GM13976 (cell line): ENCODE measurements around the gene KCNG2.

Source experiments
- DNase-seq: peaks from one replicate; pipeline ENCODE4 v3.0.0; 2012; ENCODE audit warnings: low spot score
- CTCF ChIP-seq: IDR thresholded peaks from 2 replicates; pipeline ENCODE4 v1.5.1; 2012; ENCODE audit warnings: borderline replicate concordance, mild to moderate bottlenecking; ENCODE audit not compliant: insufficient read depth; ENCODE audit errors: extremely low read depth, missing control alignments, control extremely low read depth
- in situ Hi-C: fragments of 300-500 bp; cut with MboI; formaldehyde crosslinking; loops from one replicate; pipeline ENCODE4 v1.12.0; 2022; ENCODE audit warnings: low sequenced_read_pairs, mixed read lengths, inconsistent platforms; ENCODE audit not compliant: unreplicated experiment

Gene KCNG2

GRCh38 chr18:79866889-79867574 is 69.3 kb downstream of the KCNG2 start:
- no peak for TF ChIP-seq CTCF
- in situ Hi-C loops: no loop called here
- DNase-seq: peak; percentile 22

GRCh38 chr18:79867666-79868065 is 69.9 kb downstream of the KCNG2 start:
- DNase-seq: no peak
- in situ Hi-C loops: no loop called here
- no peak for TF ChIP-seq CTCF

- in situ Hi-C loops: no loop called here
- TF ChIP-seq CTCF: no peak
Measured at GRCh38 chr18:79868168-79868784, 70.5 kb downstream of the KCNG2 start.

GRCh38 chr18:79868811-79869541 is 71.2 kb downstream of the KCNG2 start:
- no peak for TF ChIP-seq CTCF
- peak; percentile 23 for DNase-seq
- in situ Hi-C loops: no loop called here

More at GRCh38 chr18:79868168-79868784, 70.5 kb downstream of the KCNG2 start:
- DNase-seq: no peak

- in situ Hi-C loops: no loop called here
- no peak for TF ChIP-seq CTCF
- DNase-seq: no peak
Measured at GRCh38 chr18:79869591-79870300, 72.0 kb downstream of the KCNG2 start.

GRCh38 chr18:79870301-79871025 is 72.7 kb downstream of the KCNG2 start:
- TF ChIP-seq CTCF: no peak
- in situ Hi-C loops: no loop called here
- no peak for DNase-seq
